ENCODE data around the gene WBP2NL.

- TF ChIP-seq CTCF (IDR thresholded peaks at IDR 0.05) (no peak), POLR2AphosphoS5 (IDR thresholded peaks at IDR 0.05; ENCODE audit: insufficient read depth in 1 of 2, low read depth in 1 of 2) (no peak), POLR2A (IDR thresholded peaks at IDR 0.05) (no peak)
Observed at GRCh38 chr22:42061041-42061440, 62.5 kb downstream of the WBP2NL start.

Measured in vagina (tissue), 2 donors.